ENCODE measurements around the gene PRDX5. TPM values are rescaled to one million over a fixed set of nuclear protein-coding genes. Genes with fewer than 3 reads are reported as not detected.
A peak's percentile ranks its signal among the peaks of the same experiment; 100 is the strongest.

Gene PRDX5
- total and polyA plus RNA-seq, 9 of the 15 experiments (the other 6 are each of a cell fraction or from before 2014, with no cell fraction given): 40.8 to 327 (median 204) TPM

DNA sequence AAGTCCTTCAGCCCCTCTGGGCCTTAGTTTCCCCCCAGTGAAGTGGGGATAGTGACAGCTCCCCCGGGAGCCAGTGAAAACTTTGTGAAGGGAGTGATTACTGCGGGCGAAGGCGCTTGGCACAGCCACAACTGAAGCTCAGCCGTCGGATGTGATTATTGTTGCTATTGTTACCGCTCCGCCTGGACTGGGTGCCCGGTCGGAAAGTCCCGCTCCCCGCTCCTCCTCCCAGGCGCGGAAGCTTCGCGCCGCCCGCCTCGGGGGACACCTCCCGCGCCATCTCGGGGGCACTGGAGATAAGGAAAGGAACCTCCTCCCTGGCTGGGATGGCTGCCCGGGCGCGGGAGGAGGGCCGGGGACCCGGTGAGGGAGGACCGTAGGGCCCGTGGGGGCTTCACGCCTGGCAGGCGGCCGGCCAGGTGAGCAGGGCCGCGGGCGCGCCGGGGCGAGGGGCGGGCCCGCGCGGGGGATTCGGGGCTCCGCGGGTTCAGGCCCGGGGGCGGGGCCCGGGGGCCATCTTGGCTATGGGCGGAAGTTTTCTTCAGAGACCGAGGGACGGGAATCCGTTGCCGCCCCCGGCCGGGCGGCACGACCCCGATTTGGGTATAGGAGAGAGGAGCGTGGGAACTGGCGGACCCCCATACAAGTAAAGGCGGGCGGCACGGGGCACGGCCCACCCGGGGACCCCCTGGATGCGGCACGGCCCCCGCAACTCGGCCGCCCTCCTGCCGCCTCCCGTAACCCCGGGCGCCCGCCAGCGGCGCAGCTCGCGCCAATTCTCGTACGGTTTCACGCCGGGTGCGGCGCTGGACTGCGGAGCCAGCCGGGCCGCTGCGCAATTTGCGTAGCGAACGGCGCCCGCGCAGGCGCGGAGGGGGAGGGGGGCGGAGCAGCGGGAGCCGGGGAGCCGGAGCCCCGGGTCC, 32.7 kb upstream of the PRDX5 start, which contains the start of gene GPR137 (continued):
- TF ChIP-seq, protein P1, sequence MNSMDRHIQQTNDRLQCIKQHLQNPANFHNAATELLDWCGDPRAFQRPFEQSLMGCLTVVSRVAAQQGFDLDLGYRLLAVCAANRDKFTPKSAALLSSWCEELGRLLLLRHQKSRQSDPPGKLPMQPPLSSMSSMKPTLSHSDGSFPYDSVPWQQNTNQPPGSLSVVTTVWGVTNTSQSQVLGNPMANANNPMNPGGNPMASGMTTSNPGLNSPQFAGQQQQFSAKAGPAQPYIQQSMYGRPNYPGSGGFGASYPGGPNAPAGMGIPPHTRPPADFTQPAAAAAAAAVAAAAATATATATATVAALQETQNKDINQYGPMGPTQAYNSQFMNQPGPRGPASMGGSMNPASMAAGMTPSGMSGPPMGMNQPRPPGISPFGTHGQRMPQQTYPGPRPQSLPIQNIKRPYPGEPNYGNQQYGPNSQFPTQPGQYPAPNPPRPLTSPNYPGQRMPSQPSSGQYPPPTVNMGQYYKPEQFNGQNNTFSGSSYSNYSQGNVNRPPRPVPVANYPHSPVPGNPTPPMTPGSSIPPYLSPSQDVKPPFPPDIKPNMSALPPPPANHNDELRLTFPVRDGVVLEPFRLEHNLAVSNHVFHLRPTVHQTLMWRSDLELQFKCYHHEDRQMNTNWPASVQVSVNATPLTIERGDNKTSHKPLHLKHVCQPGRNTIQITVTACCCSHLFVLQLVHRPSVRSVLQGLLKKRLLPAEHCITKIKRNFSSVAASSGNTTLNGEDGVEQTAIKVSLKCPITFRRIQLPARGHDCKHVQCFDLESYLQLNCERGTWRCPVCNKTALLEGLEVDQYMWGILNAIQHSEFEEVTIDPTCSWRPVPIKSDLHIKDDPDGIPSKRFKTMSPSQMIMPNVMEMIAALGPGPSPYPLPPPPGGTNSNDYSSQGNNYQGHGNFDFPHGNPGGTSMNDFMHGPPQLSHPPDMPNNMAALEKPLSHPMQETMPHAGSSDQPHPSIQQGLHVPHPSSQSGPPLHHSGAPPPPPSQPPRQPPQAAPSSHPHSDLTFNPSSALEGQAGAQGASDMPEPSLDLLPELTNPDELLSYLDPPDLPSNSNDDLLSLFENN (IDR thresholded peaks at IDR 0.05; ENCODE audit: low read depth in 2 of 2, low read length in 2 of 2): peak in 1 of 2 experiments; percentile 42; a peak in 1 of 4 replicates
- TF ChIP-seq HIVEP1 (CRISPR knock-in tag; IDR thresholded peaks at IDR 0.05): peak; percentile 72; the same call in 1 of the 2 replicates
- TF ChIP-seq TEAD1 (CRISPR knock-in tag; IDR thresholded peaks at IDR 0.05): peak; percentile 39 to 67; a peak in 2 of 4 replicates
- peak; percentile 92; the same call in 1 of the 2 replicates for TF ChIP-seq RBM15 (IDR thresholded peaks at IDR 0.05; ENCODE audit: insufficient read depth, low read length)
- TF ChIP-seq NFIC (IDR thresholded peaks at IDR 0.05): 0 out of 2 replicates have a peak, but pooled peaks have one; percentile 36
- TF ChIP-seq ZNF766 (CRISPR knock-in tag; conservative IDR thresholded peaks at IDR 0.05): peak; percentile 71
